BE2C (cell line): Measurements from ENCODE around the gene GFOD1.

Experiments used
- DNase-seq: peaks from one replicate; pipeline ENCODE4 v3.0.0-alpha.2; 2020
- H3K27me3 ChIP-seq: fragments of 250-450 bp; sonication (Bioruptor Pico); 2 replicates; pipeline ENCODE4 v1.5.1; 2020; ENCODE audit warnings: mild to moderate bottlenecking
- H3K36me3 ChIP-seq: fragments of 250-450 bp; sonication (Bioruptor Pico); 2 replicates; pipeline ENCODE4 v1.5.1; 2020; ENCODE audit warnings: mild to moderate bottlenecking
- H3K4me1 ChIP-seq: fragments of 250-450 bp; sonication (Bioruptor Pico); 2 replicates; pipeline ENCODE4 v1.5.1; 2020
- H3K4me3 ChIP-seq: 2 replicates; pipeline ENCODE4 v1.5.1; 2011; ENCODE audit warnings: low read depth, low read length
- H3K9me3 ChIP-seq: fragments of 250-450 bp; sonication (Bioruptor Pico); 2 replicates; pipeline ENCODE4 v1.5.1; 2020
- CTCF ChIP-seq: IDR thresholded peaks from 2 replicates; pipeline ENCODE4 v1.5.1; 2012; ENCODE audit warnings: mild to moderate bottlenecking, low read depth, low read length

Gene GFOD1

GRCh38 chr6:13384506-13384905 lies 102.9 kb downstream of the GFOD1 start:
- Histone ChIP-seq H3K36me3 (no peaks in the 10 kb centered on the region), H3K4me3 (no peak overlapping the region), H3K9me3 (no peaks in the 10 kb centered on the region), H3K4me1 (peaks cover 11% of the 10 kb centered on the region), H3K27me3 (no peaks in the 10 kb centered on the region)
- DNase-seq: no peak
- TF ChIP-seq CTCF: no peak

- Histone ChIP-seq H3K27me3 (no peaks in the 10 kb centered on the region), H3K4me3 (no peak overlapping the region), H3K36me3 (no peaks in the 10 kb centered on the region), H3K9me3 (no peaks in the 10 kb centered on the region), H3K4me1 (peaks cover 14% of the 10 kb centered on the region)
- no peak for TF ChIP-seq CTCF
- no peak for DNase-seq
Measured at GRCh38 chr6:13383328-13384163, 103.9 kb downstream of the GFOD1 start.

- DNase-seq: no peak
- Histone ChIP-seq H3K9me3 (no peaks in the 10 kb centered on the region), H3K36me3 (no peaks in the 10 kb centered on the region), H3K27me3 (no peaks in the 10 kb centered on the region), H3K4me3 (no peak overlapping the region), H3K4me1 (peaks cover 14% of the 10 kb centered on the region)
- TF ChIP-seq CTCF: no peak
Measured at GRCh38 chr6:13380761-13381160, 106.6 kb downstream of the GFOD1 start.

- Histone ChIP-seq H3K27me3 (no peaks in the 10 kb centered on the region), H3K36me3 (no peaks in the 10 kb centered on the region), H3K4me3 (no peak overlapping the region), H3K9me3 (no peaks in the 10 kb centered on the region), H3K4me1 (peaks cover 3% of the 10 kb centered on the region; the same call in 1 of the 2 replicates)
- no peak for DNase-seq
- TF ChIP-seq CTCF: no peak
Measured at GRCh38 chr6:13378669-13379590, 108.5 kb downstream of the GFOD1 start.

GRCh38 chr6:13377054-13377758 lies 110.2 kb downstream of the GFOD1 start:
- Histone ChIP-seq H3K4me1 (peaks cover 3% of the 10 kb centered on the region; the same call in 1 of the 2 replicates), H3K9me3 (no peaks in the 10 kb centered on the region), H3K36me3 (no peaks in the 10 kb centered on the region), H3K27me3 (no peaks in the 10 kb centered on the region), H3K4me3 (no peak overlapping the region)
- no peak for TF ChIP-seq CTCF
- DNase-seq: no peak
